GM06990 (cell line): ENCODE measurements around the gene VAT1L.

Experiments used
- DNase-seq: peaks from one replicate; pipeline ENCODE4 v3.0.0-alpha.2; 2011; ENCODE audit not compliant: insufficient read length; ENCODE audit errors: extremely low read depth
- H3K27me3 ChIP-seq: replicated peaks from 2 replicates; pipeline ENCODE4 v1.6.0; 2011; ENCODE audit warnings: low read length; ENCODE audit not compliant: control insufficient read depth, insufficient read depth
- H3K36me3 ChIP-seq: 2 replicates; pipeline ENCODE4 v1.5.1; 2011; ENCODE audit warnings: low read length; ENCODE audit not compliant: control insufficient read depth, insufficient read depth
- H3K4me3 ChIP-seq: replicated peaks from 2 replicates; pipeline ENCODE4 v1.5.1; 2011; ENCODE audit warnings: low read depth, mild to moderate bottlenecking, control low read depth, low read length
- CTCF ChIP-seq: IDR thresholded peaks from 2 replicates; pipeline ENCODE4 v1.5.1; 2011; ENCODE audit warnings: low read length, control low read depth, mild to moderate bottlenecking, inconsistent platforms; ENCODE audit not compliant: insufficient read depth, poor library complexity, severe bottlenecking

The VAT1L gene

GRCh38 chr16:77856438-77857160 lies 68.2 kb downstream of the VAT1L start:
- no peak for DNase-seq

GRCh38 chr16:77858060-77858459 lies 69.7 kb downstream of the VAT1L start:
- no peaks in the 10 kb centered on the region for H3K36me3 ChIP-seq

More at GRCh38 chr16:77856438-77857160, 68.2 kb downstream of the VAT1L start:
- H3K27me3 ChIP-seq: peaks cover 1% of the 10 kb centered on the region
- no peaks in the 10 kb centered on the region for H3K36me3 ChIP-seq
- H3K4me3 ChIP-seq: no peak overlapping the region
- TF ChIP-seq CTCF: no peak

GRCh38 chr16:77859493-77860232 lies 71.3 kb downstream of the VAT1L start:
- Histone ChIP-seq H3K27me3 (no peaks in the 10 kb centered on the region; the same call in 1 of the 2 replicates), H3K4me3 (no peak overlapping the region), H3K36me3 (no peaks in the 10 kb centered on the region)
- TF ChIP-seq CTCF: no peak
- no peak for DNase-seq

More at GRCh38 chr16:77858060-77858459, 69.7 kb downstream of the VAT1L start:
- no peak overlapping the region for H3K4me3 ChIP-seq
- H3K27me3 ChIP-seq: no peaks in the 10 kb centered on the region; the same call in 1 of the 2 replicates
- TF ChIP-seq CTCF: no peak
- DNase-seq: no peak

- DNase-seq: no peak
- Histone ChIP-seq H3K4me3 (no peak overlapping the region), H3K27me3 (no peaks in the 10 kb centered on the region; the same call in 1 of the 2 replicates), H3K36me3 (no peaks in the 10 kb centered on the region)
- no peak for TF ChIP-seq CTCF
Observed at GRCh38 chr16:77860953-77861352, 72.6 kb downstream of the VAT1L start.

- no peak for TF ChIP-seq CTCF
- Histone ChIP-seq H3K27me3 (no peaks in the 10 kb centered on the region; the same call in 1 of the 2 replicates), H3K4me3 (no peak overlapping the region), H3K36me3 (no peaks in the 10 kb centered on the region)
- no peak for DNase-seq
Observed at GRCh38 chr16:77863250-77863649, 74.9 kb downstream of the VAT1L start.
